Nephron progenitor cell (in vitro differentiated cells): ENCODE data around the gene TENT4A.

Experiments
- DNase-seq: peaks from one replicate; pipeline ENCODE4 v3.0.0; 2021
- H3K27ac Mint-ChIP-seq: 2 replicates; pipeline ENCODE4 v1.8.0; 2021; ENCODE audit warnings: mild to moderate bottlenecking, moderate library complexity, mixed read lengths
- H3K27me3 Mint-ChIP-seq: 2 replicates; pipeline ENCODE4 v1.8.0; 2021; ENCODE audit warnings: mild to moderate bottlenecking, low read depth, mixed read lengths; ENCODE audit not compliant: poor library complexity
- H3K36me3 Mint-ChIP-seq: 2 replicates; pipeline ENCODE4 v1.8.0; 2021; ENCODE audit warnings: low read depth, mixed read lengths
- H3K4me1 Mint-ChIP-seq: 2 replicates; pipeline ENCODE4 v1.8.0; 2021; ENCODE audit warnings: mixed read lengths
- H3K4me3 Mint-ChIP-seq: 2 replicates; pipeline ENCODE4 v1.8.0; 2021; ENCODE audit warnings: mild to moderate bottlenecking, moderate library complexity, mixed read lengths
- H3K9me3 Mint-ChIP-seq: 2 replicates; pipeline ENCODE4 v1.8.0; 2021; ENCODE audit warnings: mild to moderate bottlenecking, moderate library complexity, mixed read lengths
- TF ChIP-seq, protein P1 (sequence below): fragments of 200-600 bp; sonication (generic); IDR thresholded peaks from 2 replicates; pipeline ENCODE4 v1.5.0; 2021; ENCODE audit warnings: antibody characterized with exemption

TENT4A gene

GRCh38 chr5:6788439-6788838 is 75.2 kb downstream of the TENT4A start:
- Mint-ChIP-seq H3K27me3 (peaks cover 11% of the 10 kb centered on the region), H3K4me3 (no peak overlapping the region), H3K27ac (no peak overlapping the region), H3K9me3 (no peaks in the 10 kb centered on the region), H3K36me3 (no peaks in the 10 kb centered on the region), H3K4me1 (peaks cover 53% of the 10 kb centered on the region)
- TF ChIP-seq, protein P1, sequence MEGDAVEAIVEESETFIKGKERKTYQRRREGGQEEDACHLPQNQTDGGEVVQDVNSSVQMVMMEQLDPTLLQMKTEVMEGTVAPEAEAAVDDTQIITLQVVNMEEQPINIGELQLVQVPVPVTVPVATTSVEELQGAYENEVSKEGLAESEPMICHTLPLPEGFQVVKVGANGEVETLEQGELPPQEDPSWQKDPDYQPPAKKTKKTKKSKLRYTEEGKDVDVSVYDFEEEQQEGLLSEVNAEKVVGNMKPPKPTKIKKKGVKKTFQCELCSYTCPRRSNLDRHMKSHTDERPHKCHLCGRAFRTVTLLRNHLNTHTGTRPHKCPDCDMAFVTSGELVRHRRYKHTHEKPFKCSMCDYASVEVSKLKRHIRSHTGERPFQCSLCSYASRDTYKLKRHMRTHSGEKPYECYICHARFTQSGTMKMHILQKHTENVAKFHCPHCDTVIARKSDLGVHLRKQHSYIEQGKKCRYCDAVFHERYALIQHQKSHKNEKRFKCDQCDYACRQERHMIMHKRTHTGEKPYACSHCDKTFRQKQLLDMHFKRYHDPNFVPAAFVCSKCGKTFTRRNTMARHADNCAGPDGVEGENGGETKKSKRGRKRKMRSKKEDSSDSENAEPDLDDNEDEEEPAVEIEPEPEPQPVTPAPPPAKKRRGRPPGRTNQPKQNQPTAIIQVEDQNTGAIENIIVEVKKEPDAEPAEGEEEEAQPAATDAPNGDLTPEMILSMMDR = no peak
- no peak for DNase-seq

- H3K4me1 Mint-ChIP-seq = peaks cover 49% of the 10 kb centered on the region
- no peaks in the 10 kb centered on the region for H3K9me3 Mint-ChIP-seq
- H3K4me3 Mint-ChIP-seq = no peak overlapping the region
- peaks cover 9% of the 10 kb centered on the region for H3K27me3 Mint-ChIP-seq
- DNase-seq = no peak
- TF ChIP-seq, protein P1 = no peak
- H3K36me3 Mint-ChIP-seq = no peaks in the 10 kb centered on the region
- H3K27ac Mint-ChIP-seq = no peak overlapping the region
Observed at GRCh38 chr5:6788956-6789649, 75.9 kb downstream of the TENT4A start.

DNA sequence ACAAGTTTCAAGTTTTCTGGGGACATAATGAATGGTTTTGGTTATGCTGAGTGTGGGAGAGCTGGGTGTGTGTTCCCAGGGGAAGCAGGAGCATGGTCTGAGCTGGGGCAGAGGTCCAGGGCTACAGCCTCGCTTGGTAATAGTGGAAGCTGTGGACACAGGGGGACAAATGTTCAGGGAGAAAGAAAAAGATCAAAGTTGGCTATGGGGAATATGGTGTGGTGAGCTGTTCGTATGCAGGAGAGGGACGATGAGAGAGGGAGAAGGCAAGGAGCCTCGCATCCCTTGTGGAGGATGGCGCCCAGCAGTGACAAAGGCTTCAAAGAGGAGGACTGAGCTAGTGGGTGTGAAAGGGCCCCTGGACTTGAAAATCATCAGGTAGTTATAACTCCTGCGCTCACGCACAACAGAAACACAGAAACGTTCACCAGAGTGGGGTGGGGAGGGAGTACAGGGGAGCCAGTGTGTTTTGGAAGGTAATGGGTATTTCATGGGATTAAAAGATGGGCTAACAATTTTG is 77.2 kb downstream of the TENT4A start:
- Mint-ChIP-seq H3K27ac (no peak overlapping the region), H3K27me3 (peaks cover 3% of the 10 kb centered on the region), H3K9me3 (no peaks in the 10 kb centered on the region), H3K36me3 (no peaks in the 10 kb centered on the region), H3K4me1 (peaks cover 40% of the 10 kb centered on the region), H3K4me3 (no peak overlapping the region)
- TF ChIP-seq, protein P1 = no peak
- no peak for DNase-seq

- Mint-ChIP-seq H3K36me3 (no peaks in the 10 kb centered on the region), H3K9me3 (no peaks in the 10 kb centered on the region), H3K27me3 (peaks cover 5% of the 10 kb centered on the region), H3K4me1 (peaks cover 34% of the 10 kb centered on the region), H3K27ac (no peak overlapping the region), H3K4me3 (peak overlapping the region; percentile 10)
- peak; percentile 22 for DNase-seq
- TF ChIP-seq, protein P1 = no peak
Observed at GRCh38 chr5:6791031-6791430, 77.8 kb downstream of the TENT4A start.

- Mint-ChIP-seq H3K4me3 (no peak overlapping the region), H3K27me3 (peaks cover 7% of the 10 kb centered on the region), H3K9me3 (no peaks in the 10 kb centered on the region), H3K4me1 (peaks cover 28% of the 10 kb centered on the region), H3K27ac (peak overlapping the region; percentile 50), H3K36me3 (no peaks in the 10 kb centered on the region)
- DNase-seq = no peak
- TF ChIP-seq, protein P1 = no peak
Observed at GRCh38 chr5:6792376-6792775, 79.1 kb downstream of the TENT4A start.
